GM18867 (cell line): ENCODE data around the gene GSX1.
"Not testable (repeated sequence)": the region's sequence is repeated elsewhere in the genome, so short reads cannot be mapped to it uniquely, and the experiment has no call there.

Experiments used
- ATAC-seq: cut with Tn5 transposase; IDR thresholded peaks from one replicate; pipeline ENCODE4 v1.9.1; 2021; ENCODE audit warnings: mild to moderate bottlenecking, moderate library complexity; ENCODE audit not compliant: unreplicated experiment

GSX1 gene

GRCh38 chr13:27792393-27793218, at the start of gene GSX1:
TSS of gene GSX1 (plus strand) at chr13:27792483. CDS start at chr13:27792691, 208 bp downstream.
- ATAC-seq, result no peak

DNA sequence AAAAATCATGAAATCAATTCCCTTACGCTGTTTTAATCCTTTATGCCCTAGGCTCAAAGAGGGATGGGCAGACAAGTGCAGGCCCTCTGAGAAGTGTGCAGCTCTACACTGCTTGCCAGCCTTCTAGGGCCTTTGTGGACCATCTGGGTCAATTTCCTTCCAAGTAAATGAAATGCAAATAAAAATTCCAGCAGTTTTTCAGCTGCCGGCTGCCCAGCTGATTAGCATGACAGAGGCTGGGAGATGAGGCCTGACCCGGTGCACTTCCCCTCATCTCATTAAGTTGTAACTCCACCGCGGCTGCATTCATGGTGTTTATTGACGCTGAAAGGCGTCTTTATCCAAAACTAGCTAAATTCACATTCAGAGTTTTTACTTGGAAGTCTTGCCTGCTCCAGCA, 47.5 kb upstream of the GSX1 start:
- ATAC-seq, result no peak

DNA sequence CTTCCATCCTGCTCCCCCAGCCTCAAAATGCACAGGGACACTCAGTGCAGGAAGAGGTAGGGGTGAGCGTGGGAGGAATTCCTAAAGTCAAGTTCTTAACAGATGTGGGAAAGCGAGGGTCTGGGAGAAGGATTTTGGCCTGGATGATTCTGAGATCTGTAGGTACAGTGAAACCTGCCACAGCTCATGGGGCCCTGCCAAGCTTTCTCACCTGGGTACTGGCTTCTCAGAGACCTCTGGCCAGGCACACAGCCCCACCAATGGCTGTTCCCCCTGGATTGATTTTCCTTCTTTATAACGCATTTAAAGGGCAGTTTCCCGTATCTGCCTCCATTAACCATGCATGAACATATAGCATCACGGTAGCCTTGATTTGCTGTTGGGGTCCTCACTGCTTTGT, 47.0 kb upstream of the GSX1 start:
- ATAC-seq, result no peak

- ATAC-seq, result not testable (repeated sequence)
These were observed 44.1 kb upstream of the GSX1 start for GRCh38 chr13:27748143-27748542.

DNA sequence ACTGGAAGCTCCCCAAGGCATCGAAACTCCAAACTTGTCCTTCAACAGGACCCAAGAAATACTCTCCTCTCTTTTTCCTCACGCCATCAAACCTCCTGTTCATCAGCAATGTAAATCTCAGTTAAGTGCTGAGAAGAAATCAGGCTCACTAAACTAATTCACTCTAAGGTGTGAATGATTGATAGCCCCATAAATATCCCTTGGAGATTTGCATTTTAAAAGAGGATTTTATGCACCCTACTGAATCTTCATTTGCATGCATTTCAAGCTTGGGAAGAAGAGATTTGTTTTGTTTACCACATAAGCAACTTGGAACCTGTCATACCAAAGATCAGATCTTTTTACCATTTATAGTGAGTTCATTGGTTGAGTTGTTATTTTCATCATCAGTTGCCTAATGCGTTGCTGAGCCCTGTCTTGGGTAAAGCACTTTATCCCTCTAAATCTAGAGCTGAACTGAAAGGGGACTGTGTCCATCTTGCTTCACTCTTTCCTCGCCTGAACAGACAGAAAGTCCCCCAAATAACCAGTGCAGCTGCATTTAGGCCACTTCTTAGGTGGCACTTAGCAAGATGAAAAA, 40.2 kb upstream of the GSX1 start:
- no peak for ATAC-seq

DNA sequence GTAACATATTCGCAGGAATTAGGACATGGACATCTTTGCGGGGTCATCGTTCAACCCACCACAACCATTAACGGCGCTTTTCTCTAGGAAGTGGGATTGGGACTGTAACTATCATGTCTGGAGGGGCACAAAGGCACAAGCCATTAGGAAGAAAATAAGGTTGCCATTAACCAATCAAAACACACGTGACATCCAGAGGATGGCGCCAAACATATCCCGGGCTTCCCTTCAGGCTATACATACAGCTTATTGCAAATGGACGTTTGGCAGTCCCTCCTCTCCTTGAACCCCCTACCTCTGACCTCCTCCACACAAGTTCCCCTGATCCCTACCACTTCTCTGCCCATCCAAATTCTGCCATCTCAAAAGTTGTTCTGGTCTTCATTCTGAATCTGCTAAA, 26.6 kb upstream of the GSX1 start:
- ATAC-seq, result no peak

GRCh38 chr13:27770809-27771208, 21.5 kb upstream of the GSX1 start:
- peak; percentile 44 for ATAC-seq

DNA sequence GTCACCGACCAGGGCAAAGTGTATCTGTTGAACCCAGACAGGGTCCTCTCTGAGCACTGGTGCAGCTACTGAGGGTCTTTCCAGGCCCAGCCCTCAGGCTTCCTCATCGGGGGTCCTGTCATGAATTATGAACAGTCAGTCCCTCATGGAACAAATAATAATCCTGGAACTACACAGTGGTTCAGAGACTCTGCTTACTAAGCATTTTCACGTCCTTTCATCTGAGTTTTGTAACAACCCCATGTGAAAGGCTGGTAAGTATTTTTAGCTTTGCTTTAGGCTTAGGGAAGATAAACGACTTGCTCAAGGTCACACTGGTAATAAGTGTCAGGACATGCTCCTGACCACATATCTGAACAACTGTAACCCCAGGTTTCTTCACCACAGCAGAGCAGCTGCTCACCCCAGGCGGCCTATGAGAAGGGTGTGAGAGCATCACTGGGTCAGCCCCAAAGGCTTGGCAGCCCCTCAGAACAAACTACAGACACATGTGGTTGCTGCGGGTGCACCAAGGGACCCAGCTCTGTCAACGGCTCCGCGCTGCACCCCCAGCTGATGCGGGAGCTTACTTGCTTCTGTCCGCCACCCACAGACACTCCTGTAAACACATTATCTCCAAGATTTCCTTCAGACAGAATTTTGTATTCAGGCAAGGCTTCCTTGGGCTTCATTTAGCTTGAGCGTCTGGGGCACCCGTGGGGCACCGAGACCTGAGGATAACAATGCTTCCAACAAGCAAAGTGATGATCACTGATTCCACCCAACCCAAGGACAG, 19.4 kb upstream of the GSX1 start:
- ATAC-seq, result no peak

DNA sequence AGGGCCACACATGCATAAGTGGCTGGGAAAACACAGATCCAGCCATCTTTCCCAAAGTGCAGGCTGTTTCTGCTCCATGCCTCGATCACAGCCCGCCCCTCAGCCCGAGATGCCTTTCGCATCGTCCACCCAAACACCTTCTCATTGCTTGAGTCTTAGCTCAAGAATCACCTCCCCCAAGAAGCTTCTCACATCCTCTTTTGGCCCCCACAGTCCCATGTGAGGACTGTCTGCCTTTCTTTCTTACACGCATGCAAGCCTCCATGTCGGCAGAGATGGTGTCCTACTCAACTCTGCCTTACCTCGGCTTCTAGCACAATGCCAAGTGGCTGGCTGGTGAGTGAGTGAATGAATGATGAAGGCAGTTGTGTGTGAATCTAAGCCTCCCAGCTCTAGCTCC, 18.1 kb upstream of the GSX1 start:
- peak; percentile 73 for ATAC-seq

GRCh38 chr13:27774651-27775050, 17.6 kb upstream of the GSX1 start:
- ATAC-seq, result peak; percentile 18

DNA sequence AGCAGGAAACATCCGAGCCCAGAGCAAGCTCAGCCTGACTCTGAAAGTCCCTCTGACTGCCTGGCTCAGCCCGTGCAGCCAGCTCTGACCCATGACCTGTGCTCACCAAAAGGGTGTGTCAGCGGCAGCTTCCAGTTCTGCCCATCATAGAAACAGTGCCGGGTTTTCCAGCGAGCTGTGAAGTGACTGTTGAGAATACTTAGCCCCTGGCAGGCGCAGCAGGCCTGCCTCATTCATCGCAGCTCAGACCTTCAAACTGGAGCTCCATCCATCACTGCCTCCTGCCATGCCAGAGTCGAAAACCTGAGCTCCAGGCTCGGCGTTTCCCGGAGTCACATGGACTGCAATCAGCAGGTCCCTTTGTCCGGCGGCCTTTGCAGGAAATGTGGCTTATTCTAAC, 16.3 kb upstream of the GSX1 start:
- no peak for ATAC-seq

DNA sequence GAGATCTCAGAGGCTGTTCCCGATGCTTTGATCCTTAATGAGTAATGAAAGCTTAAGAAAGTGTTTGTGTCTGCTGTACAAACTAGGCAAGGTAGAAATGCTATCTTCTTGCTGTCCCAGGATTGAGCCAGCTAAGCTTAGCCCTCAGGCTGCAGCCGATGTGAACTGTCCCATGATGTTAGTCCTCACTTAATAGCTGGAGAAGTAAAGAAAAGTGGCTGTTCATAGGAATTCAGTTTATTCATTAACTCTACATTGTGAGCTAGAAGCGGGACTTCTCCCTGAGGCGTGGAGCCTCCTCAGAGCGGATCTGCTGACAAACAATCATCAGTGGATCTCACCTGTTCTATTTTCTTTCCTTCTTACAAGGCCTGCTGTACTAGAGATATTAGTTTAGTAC, 10.1 kb upstream of the GSX1 start:
- ATAC-seq, result no peak

DNA sequence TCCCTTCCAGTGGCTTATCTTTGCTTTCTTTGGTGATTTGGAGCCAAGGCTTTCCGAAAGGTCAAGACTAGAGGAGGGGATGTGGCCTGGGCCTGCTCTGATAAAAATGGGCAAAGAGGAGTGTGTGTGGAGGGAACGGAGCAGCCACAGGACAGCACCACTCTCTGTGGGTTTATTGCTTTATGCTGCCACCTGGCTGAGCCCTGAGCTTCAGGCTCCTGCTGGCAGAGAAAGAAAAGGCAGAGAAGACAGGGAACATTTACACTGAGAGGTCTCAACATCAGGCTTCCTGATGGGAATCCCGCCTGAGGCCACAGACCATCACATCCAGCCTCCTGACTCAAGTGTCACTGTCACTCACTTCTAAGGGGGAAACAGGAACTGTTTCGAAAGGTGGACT, 9.2 kb upstream of the GSX1 start:
- ATAC-seq, result no peak

GRCh38 chr13:27788271-27788670, 4.0 kb upstream of the GSX1 start:
- no peak for ATAC-seq

- no peak for ATAC-seq
These were observed 3.2 kb upstream of the GSX1 start for GRCh38 chr13:27789153-27789494.

- ATAC-seq, result no peak
These were observed 2.6 kb upstream of the GSX1 start for GRCh38 chr13:27789495-27790303.

GRCh38 chr13:27790523-27790922, 1.8 kb upstream of the GSX1 start:
- ATAC-seq, result no peak

DNA sequence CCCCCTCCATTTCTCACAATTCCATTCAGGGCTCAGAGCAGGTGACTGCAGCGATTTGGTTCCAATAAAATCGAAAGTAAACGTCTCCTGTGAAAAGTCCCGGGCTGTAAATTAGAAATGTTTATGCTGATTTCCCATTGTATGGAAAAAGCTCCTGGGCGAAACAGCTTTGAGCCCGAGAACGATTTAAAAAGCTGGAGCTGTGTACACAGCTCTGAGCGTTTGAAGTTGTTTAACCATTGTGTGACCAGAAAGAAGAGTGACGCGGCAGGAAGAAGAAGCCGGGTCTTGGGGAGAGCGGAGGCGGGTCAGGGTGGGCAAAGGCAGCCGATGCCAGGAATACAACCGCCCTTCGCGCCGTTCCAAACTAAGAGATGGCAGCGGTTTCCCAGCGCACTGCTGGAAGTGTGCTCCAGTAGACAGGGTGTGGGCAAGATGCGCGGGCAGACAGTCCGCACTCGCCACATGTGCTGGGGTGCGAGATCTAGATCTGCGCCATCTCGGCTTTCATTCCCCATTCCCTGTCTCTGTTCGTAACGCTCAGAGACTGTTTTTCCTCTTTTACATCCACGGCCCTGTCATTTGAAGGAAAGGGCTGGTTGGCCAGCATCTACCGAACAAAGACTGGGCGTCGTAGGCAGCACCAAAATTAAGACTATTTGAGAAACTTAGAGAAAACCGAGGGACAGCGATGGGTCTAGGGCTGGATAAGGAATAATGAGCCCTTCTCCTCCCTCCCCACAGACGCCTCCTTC, 960 bp upstream of the GSX1 start:
- no peak for ATAC-seq

GRCh38 chr13:27791901-27792392, 336 bp upstream of the GSX1 start:
- ATAC-seq, result no peak
